NCI-H1436 (cell line): Measurements from ENCODE around the gene AGAP1.

ENCODE experiments used
- DNase-seq: peaks from one replicate; lab custom pipeline; 2025; lab: John Stamatoyannopoulos, UW

Gene AGAP1

DNA sequence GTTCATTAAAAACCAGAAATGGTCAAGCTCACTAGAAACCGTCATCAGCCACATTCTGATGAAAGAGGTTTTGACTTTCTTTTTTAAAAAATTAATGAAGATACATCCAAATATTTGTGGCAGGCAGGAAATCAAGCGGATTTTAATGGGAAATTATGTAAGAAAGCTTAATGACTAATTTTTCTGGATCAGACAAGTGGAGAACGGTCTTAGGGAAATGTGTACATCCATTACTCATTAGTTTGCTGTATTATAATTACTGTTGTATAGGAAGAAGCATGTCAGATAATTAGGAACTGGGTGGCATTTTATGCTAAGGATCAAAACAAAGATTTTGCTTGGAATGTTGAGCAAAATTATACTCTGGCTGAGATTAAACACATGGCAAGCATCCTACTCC is 39.4 kb downstream of the AGAP1 start:
- DNase-seq, result no peak

DNA sequence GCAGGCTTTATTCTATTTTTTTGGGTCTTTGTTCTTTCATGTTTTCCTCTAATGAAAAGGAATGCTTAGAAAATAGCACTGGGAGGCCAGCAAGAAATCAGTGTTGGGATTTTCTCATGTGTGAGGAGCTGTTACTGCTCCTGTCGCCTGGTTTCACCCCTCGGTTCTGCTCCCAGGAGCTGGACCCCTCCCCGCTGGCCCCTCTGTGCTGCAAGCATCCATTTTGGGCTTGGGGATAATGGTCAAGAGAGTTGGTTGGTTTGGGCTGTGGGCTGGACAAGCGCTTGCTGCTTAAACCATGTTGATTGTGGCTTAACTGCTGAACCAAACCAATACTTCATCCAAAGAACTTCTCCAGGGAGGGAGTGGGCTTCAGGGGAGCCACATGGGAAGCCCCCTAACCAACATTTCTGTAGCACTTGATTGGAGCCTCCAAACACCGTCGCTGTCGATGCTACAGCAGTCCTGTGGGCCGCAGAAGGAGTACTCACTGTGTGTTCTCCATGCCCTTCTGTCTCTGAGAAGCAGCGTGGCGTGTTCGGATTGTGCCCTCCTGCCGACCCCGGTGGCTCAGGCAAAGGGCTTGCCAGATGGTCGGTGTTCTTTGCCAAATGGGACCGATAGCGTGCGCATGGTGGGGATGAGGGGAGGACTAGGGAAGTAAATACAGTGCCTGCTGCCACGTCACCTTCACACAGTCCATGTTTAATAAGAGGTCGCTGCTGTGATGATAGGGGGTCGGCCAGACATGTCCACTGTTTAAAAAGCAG is 40.0 kb downstream of the AGAP1 start:
- no peak for DNase-seq

- no peak for DNase-seq
Observed at GRCh38 chr2:235534678-235535422, 41.0 kb downstream of the AGAP1 start.

DNA sequence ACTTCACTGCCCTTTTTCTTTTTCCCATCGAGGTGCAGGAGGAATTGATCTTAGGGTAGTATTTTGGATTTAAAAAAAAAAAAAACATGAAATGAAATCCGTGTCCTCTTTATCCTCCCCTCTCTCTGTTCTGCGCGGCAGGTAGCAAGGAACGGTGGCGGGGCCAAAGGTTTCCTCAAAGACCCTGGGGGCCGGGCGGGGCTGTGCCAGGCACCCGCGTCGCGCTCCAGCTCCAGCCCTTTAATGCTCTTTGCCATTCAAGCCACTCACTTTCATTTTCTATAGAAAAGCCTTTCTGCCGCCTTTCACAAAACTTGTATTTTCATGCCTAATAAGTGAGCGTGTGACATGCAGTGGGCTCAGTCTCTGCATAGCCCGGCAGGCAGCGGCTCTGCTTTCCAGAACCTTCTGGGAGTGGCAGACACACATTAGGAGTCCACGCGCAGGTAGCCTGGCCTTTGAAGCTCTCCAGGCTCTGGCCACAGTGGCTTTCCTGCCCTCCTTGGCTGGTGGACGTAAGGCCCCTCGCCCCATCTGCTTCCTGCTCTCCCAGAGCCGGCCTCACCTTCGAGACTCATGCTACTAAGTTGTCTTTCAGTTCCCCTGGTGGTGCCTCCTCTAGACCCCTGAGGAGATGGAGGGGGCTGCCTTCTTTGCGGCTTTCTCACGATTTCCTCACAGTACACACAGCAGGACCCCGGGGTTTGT is 41.7 kb downstream of the AGAP1 start:
- DNase-seq, result no peak

DNA sequence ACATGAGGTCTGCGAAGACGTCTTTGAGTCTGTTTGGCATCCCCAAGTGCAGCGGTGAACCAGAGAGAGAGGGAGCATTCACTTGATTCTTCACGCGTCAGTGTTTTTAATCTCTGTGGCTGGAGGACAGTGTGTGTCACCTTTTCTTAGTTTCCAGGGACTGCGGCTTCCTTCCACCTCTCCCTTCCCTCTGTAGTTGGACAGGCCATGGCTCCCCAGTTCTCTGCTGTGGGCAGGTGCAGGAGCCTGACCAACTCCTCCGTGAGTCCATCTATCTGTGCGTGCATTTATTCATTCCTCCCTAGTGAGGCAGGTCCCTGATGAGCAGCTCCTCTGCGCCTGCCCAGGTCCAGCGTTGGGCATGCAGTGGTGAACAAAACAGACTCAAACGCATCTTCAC is 42.9 kb downstream of the AGAP1 start:
- DNase-seq, result no peak

DNA sequence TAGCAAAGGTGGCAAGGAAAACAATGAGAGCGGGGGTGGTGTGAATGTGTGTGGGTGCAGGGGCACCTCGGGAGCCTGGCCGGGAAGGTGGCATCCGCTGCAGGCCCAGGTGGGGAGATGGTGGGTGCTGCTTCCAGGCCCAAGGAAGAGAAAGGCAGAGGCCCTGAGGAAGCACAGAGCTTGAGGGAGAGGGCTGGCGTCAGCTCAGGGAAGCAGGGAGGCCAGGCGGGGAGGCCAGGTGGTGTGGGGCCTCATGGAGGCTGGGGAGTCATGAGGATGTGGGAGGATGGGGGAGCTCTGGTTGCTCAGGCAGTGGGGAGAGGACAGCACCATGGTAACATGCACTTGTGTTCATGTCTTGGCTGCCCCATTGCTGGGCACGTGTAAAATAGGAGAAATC is 43.3 kb downstream of the AGAP1 start:
- DNase-seq, result no peak

- no peak for DNase-seq
Observed at GRCh38 chr2:235537587-235537986, 43.7 kb downstream of the AGAP1 start.

DNA sequence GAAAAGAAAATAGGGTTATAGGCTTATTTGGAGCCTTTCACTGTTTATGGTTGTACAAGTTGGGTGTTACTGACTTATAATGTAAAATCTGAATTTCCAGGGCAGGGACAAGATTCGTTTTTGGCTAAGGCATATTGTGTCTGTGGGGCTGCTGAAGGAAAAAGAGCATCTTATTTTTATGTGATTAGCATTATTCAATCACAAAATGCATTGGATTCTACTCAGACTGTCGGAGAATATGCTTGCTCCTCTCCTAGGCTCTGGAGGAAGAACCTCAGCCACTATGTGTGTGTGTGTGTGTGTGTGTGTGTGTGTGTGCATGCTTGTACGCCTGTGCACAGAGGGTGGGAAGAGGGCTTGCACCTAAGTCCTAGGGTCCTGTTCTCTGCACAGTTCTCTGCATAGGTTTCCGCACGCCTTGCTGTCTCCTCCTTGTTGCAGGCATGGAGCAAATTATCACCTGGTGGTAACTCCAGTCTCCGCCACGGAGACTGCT is 44.3 kb downstream of the AGAP1 start:
- DNase-seq, result no peak

DNA sequence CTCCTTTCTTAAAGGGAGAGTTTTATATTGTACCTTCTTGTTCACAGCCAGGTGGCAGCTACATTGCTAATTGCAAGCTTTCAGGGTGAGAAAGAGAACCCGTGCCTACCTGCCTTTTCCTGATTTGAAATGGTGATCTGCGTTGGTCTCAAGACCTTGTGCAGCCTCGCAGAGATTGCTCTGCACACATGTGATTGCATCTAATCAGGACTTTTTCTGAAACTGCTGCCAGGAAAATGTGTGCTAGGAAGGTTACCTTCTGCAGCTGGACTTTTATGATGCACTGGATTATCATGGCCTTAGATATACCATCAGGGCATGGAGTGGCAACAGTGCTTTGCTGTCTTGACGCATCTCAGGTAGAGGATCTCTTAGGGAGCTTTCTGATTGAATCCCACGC is 45.1 kb downstream of the AGAP1 start:
- no peak for DNase-seq

DNA sequence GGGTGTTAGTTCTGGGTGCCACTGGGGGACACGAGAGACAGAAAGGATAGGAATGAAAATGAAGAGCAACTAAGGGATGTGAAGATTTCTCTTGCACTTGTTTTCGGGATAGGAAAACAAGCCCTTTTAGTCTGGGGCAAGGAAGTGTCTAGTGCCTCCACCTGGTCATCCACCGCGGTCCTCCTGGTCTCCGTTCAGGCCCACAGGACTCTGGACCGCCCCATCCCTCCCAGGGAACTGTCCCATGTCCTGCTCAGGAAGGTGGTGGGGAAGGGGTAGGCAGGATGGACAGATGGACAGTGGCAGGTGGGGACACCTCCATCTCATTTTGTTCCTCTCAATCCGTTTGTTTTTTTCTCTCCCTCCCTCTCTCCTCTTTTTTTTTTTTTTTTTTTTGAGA is 45.9 kb downstream of the AGAP1 start:
- no peak for DNase-seq

- DNase-seq, result no peak
Observed at GRCh38 chr2:235541016-235541415, 47.2 kb downstream of the AGAP1 start.

DNA sequence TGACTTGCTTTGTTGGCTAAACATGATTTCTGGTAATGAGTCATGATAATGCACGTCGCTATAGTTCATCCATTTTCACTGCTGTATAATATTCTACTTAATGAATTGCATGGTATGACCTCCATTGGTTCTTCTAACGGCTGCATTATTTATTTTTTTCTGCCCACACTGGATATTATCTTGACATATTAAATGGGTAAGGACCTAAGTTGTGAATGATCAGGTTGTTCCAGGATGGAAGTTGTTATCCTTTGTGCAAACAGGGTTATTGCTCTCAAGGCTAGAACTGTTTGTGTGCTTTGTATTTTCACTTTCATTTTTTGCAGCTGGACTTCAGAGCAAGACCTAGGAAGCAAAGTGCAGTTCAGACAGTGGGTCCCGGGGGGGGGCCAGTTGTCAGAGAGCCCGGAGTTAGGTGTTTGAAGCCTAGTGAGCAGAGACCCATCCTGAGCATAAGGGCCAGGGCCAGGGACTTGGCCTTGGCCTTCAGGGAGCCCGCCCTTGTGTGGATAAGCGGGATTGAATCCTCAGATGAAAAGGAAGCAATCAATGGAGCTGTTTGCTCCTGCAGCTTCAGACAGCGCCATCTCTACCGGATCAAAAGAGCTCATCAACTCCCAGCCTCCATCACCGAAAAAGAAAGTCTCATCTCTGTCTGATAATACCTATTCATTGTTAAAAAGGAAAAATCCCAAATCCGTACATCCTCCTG is 48.2 kb downstream of the AGAP1 start:
- no peak for DNase-seq

DNA sequence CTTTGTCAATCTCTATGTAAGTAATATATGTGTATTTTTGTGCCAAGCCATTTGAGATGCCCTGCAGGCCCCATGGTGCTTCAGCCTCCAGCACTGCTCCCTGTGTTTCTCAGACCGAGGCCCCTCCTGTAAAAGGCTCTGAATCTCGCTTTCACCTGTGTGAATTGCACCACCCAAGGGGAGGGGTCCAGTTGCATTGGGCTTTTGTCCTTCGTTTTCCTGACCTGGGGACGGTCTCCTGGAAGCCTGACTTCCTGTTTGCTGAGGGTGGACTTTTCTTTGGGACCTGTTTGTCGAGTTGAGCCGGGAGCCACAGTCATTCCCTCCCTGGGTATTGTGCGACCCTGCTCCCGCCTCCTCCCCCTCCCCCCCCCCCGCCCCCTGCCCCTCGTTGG is 48.9 kb downstream of the AGAP1 start:
- no peak for DNase-seq

DNA sequence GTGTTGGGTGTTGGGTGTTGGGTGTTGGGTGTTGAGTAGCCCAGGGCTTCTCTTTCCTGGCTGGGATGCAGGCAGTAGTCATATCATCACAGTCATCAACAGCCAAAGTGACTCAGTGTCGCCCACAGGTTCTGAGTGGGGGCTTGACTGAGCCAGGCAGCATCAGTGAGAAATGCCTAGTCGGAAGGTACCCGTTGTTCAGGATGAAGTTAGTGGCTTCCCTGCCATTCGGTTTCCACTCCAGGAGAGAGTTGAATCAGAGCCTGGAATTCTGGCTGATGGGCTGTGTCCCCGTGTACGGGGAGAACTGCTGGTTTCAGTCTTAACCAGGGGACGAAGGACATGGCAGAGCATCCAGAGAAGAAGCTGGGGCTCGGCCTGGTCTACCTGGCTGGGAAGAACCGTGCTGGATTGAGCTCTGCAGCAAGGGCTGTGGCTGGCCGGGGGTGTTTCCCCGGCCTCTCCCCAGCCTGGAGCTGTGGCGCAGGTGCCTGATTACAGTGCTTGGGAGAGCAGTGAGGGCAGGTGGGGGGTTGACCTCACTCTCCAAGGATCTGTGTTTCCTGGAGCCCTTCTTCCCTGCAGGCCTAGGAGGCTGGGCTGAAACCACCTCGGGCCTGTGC is 49.4 kb downstream of the AGAP1 start:
- no peak for DNase-seq

DNA sequence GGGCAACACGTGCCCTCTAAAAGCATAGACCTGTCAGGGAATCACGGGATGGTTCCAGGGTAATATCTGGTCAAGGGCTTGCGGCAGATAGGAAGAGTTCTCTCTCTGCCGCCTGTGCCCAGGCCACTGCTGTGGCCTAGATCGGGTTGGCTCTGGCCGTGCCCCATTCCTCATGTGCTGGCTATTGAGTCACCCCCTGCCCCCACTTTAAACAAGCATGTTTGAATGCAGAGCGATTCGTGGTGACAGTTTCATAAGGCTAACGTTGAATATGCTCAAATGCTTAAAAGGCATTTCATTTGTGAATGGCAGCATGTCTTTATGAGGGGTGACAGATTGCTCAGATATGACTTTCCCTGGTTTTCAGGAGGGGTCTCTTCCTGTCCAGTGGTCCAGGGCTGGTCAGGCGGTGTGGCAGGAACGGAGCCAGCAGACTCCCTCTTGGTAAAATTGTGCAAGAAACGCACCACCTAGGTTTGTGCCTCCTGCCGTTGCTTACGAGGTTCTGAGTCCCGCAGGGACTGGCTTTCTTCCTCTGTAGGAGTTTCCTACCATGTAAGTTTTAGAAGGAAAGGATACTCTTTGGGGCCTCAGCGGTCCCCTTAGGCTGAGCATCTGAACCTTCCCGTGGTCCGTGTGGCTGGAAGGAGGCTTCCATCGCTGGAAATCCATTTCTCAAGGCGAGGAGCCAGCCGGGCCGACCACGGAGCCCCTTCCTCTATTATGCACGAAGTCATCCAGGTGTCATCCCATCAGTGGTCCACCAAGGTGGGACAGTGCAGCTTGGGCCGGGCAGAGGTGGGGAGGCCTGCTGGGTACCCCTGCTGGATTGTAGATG is 50.2 kb downstream of the AGAP1 start:
- no peak for DNase-seq

GRCh38 chr2:235544689-235544969 is 50.8 kb downstream of the AGAP1 start:
- DNase-seq, result no peak

DNA sequence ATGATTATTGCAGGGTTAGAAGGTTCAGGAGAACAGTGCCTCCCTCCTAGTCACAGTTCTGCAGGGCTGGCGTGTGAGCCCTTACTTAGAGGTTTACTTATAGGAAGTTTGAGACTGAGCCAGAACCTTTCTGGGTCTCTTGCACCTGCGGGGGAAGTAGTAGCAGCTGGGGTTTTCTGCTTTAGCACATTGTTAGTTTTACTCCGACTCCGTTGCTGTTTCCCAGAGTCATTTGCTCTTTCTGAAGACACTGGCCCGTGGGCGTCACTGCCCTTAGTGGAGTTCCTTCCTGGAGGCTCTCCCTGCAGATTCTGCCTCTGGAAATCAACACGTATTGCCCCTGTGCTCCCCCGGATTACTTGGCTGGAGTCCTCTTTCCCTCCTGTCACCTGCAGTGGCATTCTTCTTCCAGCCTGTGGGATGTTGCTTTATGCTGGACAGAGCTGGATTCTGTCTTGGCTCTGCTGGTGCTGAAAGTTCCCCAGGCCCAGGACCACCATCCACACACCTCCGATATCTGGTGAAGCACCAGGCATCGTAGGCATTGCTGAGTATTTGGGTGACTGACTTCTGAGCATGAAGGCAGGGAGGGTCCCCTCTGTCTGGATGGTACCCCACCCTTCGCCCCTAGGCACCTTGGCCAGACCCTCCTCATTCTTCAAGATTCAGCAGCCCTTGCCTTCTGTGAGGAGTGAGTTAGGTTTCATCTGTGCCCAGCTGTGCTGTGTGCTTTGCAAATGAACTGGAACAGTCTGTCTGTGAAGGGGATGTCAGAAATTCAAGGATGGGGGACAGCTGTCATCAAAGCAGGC is 51.7 kb downstream of the AGAP1 start:
- no peak for DNase-seq

GRCh38 chr2:235546151-235546435 is 52.2 kb downstream of the AGAP1 start:
- DNase-seq, result no peak

DNA sequence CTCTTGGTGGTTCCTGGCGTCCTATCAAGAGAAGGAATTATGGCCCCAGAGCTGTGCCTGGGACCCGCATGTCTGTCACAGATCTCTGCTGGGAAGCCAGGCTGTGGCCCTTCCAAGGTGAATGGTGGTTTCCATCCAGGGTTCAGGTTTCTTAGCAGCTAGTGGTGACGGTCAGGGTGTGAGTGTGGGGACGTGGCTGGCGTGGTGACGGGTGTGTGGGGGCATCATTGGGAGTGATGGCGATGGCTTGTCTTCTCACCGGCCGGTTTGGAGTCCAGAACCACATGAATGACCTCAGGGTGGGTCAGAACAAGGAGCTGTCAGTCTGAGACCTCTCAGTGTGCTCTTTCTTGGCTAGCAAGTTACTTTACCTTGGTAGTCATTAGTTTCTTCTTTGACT is 52.6 kb downstream of the AGAP1 start:
- no peak for DNase-seq

DNA sequence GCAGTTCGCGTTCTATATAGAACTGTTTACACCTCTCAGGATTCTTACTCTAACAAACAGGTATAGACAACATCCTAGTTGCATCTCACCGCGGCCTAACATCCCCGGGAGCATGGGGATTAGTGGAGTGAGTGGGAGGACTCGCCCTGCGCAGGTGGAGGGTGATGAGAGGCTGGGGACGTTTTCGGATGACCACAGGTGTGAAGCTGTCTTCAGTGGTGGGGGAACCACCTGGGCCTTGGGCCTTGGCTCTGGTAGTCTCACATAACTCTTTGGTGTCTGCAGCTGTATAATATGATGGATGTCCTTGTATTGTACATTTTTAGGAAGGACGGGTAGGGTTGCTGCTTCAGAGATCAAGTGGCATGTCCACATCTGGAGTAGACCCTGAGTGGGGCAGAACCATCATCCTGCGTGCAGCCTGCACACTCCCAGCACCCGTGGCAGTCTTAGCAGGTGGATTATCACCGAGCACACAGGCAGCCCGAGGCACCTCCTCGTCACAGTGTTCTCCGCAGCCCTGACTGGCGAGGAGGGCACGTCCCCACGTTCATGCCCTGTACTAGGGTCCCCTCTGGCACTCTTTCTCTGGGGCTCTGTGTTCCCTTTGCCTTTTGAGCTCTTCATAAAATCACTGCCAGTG is 56.0 kb downstream of the AGAP1 start:
- DNase-seq, result no peak
